H1 (cell line): ENCODE data around the gene TLR7. TPM values are rescaled to one million over a fixed set of nuclear protein-coding genes. Genes with fewer than 3 reads are reported as not detected.

ENCODE experiments used
- CTCF ChIA-PET: fragments of 300-600 bp; sonication (Branson Sonifier 250); formaldehyde crosslinking; loops from one replicate; lab custom pipeline; 2021; ENCODE audit not compliant: partially characterized antibody; lab: Charles Lee
- POLR2A ChIA-PET: fragments of 300-600 bp; sonication (Branson Sonifier 250); formaldehyde crosslinking; loops from one replicate; lab custom pipeline; 2021; ENCODE audit warnings: inconsistent platforms; ENCODE audit not compliant: partially characterized antibody; lab: Charles Lee
- DNase-seq, 2 experiments: peaks; one replicate each; pipeline versions ENCODE4 v3.0.0 to v3.0.0-alpha.2; 2010 to 2022; ENCODE audit warnings: low spot score in 2 of 2, low read depth in 1 of 2, mixed read lengths in 1 of 2
- FAIRE-seq: peaks from 2 replicates; lab custom pipeline; 2011; peaks lifted over from hg19 to GRCh38; lab: Jason Lieb, UNC
- H2AFZ ChIP-seq: 2 replicates; pipeline ENCODE4 v1.8.1; 2012; ENCODE audit warnings: low read length, inconsistent platforms
- H2AK5ac ChIP-seq: 2 replicates; pipeline ENCODE4 v1.6.1; 2013; ENCODE audit warnings: low read depth, low read length
- H2BK120ac ChIP-seq: replicated peaks from 2 replicates; pipeline ENCODE3; 2013; ENCODE audit warnings: low read depth, low read length, inconsistent platforms
- H2BK12ac ChIP-seq: 2 replicates; pipeline ENCODE4 v1.6.1; 2013; ENCODE audit warnings: low read depth, low read length
- H2BK15ac ChIP-seq: 2 replicates; pipeline ENCODE4 v1.6.1; 2013; ENCODE audit warnings: low read length
- H2BK20ac ChIP-seq: 2 replicates; pipeline ENCODE4 v1.6.1; 2013; ENCODE audit warnings: low read length
- H2BK5ac ChIP-seq: 2 replicates; pipeline ENCODE4 v1.6.1; 2013; ENCODE audit warnings: low read depth, low read length
- H3K14ac ChIP-seq: 2 replicates; pipeline ENCODE4 v1.6.1; 2013; ENCODE audit warnings: inconsistent platforms; ENCODE audit not compliant: insufficient read length
- H3K18ac ChIP-seq: 2 replicates; pipeline ENCODE4 v1.6.1; 2013; ENCODE audit warnings: low read length; ENCODE audit errors: extremely low read depth
- H3K23ac ChIP-seq: 2 replicates; pipeline ENCODE4 v1.6.1; 2013; ENCODE audit warnings: inconsistent platforms; ENCODE audit not compliant: insufficient read length
- H3K23me2 ChIP-seq: 2 replicates; pipeline ENCODE4 v1.6.1; 2013; ENCODE audit warnings: low read depth, low read length
- H3K27ac ChIP-seq: 2 replicates; pipeline ENCODE4 v1.6.1; 2011; ENCODE audit warnings: low read depth, low read length, inconsistent platforms
- H3K27me3 ChIP-seq, 4 experiments: replicated peaks in 1 of 4; 1 replicate in 1 of 4; 2 replicates in 3 of 4; pipeline versions ENCODE4 v1.6.1 to v1.8.1; 2011 to 2013; ENCODE audit warnings: low read length in 3 of 4, mild to moderate bottlenecking in 3 of 4, inconsistent platforms in 2 of 4, mixed read lengths in 2 of 4, moderate library complexity in 1 of 4; ENCODE audit not compliant: control insufficient read depth in 3 of 4, insufficient read depth in 3 of 4; ENCODE audit errors: extremely low read depth in 1 of 4
- H3K36me3 ChIP-seq, 4 experiments: 2 replicates each; pipeline versions ENCODE4 v1.6.1 to v1.8.1; 2011 to 2013; ENCODE audit warnings: mild to moderate bottlenecking in 4 of 4, low read length in 3 of 4, moderate library complexity in 2 of 4, control low read depth in 1 of 4, inconsistent platforms in 1 of 4; ENCODE audit not compliant: insufficient read depth in 4 of 4, control insufficient read depth in 2 of 4
- H3K4ac ChIP-seq: replicated peaks from 2 replicates; pipeline ENCODE3; 2013; ENCODE audit warnings: low read length, low read depth, mixed read lengths, inconsistent platforms; ENCODE audit not compliant: insufficient read length
- H3K4me1 ChIP-seq, 4 experiments: replicated peaks in 1 of 4; 1 replicate in 1 of 4; 2 replicates in 3 of 4; pipeline versions ENCODE4 v1.6.1 to v1.8.1; 2011 to 2013; ENCODE audit warnings: low read length in 3 of 4, inconsistent platforms in 2 of 4, mixed read lengths in 1 of 4; ENCODE audit not compliant: insufficient read depth in 4 of 4, control insufficient read depth in 3 of 4
- H3K4me2 ChIP-seq, 2 experiments: 2 replicates each; pipeline versions ENCODE4 v1.6.1 to v1.8.1; 2011 to 2013; ENCODE audit warnings: low read depth in 2 of 2, low read length in 2 of 2, control low read depth in 1 of 2, inconsistent platforms in 1 of 2, mild to moderate bottlenecking in 1 of 2; ENCODE audit not compliant: insufficient read depth in 1 of 2
- H3K4me3 ChIP-seq, 4 experiments: fragments of 200-600, 300-600 bp in 1 of 4; sonication (generic), shearing (Covaris generic), sonication (Bioruptor Twin) in 1 of 4; 2 replicates each; pipeline versions ENCODE4 v1.5.1 to v1.8.1; 2011 to 2016; ENCODE audit warnings: low read length in 4 of 4, low read depth in 3 of 4, control low read depth in 2 of 4, inconsistent platforms in 2 of 4, mild to moderate bottlenecking in 2 of 4, mixed read lengths in 1 of 4, moderate library complexity in 1 of 4; ENCODE audit not compliant: insufficient read depth in 2 of 4; ENCODE audit errors: extremely low read depth in 1 of 4
- H3K56ac ChIP-seq: replicated peaks from 2 replicates; pipeline ENCODE3; 2013; ENCODE audit warnings: low read depth, mild to moderate bottlenecking, mixed read lengths, low read length, inconsistent platforms; ENCODE audit not compliant: insufficient read length
- H3K79me1 ChIP-seq: 2 replicates; pipeline ENCODE4 v1.6.1; 2013; ENCODE audit warnings: low read depth, low read length, control low read depth
- H3K79me2 ChIP-seq, 2 experiments: 2 replicates each; pipeline versions ENCODE4 v1.6.1 to v1.8.1; 2012 to 2013; ENCODE audit warnings: low read length in 2 of 2, mild to moderate bottlenecking in 2 of 2, inconsistent platforms in 1 of 2; ENCODE audit not compliant: insufficient read depth in 2 of 2, control insufficient read depth in 1 of 2
- H3K9ac ChIP-seq, 4 experiments: replicated peaks in 1 of 4; 1 replicate in 1 of 4; 2 replicates in 3 of 4; pipeline versions ENCODE4 v1.6.1 to v1.8.1; 2011 to 2013; ENCODE audit warnings: low read depth in 3 of 4, low read length in 3 of 4, control low read depth in 2 of 4, mild to moderate bottlenecking in 2 of 4, moderate library complexity in 2 of 4, inconsistent platforms in 1 of 4; ENCODE audit errors: extremely low read depth in 1 of 4
- H3K9me3 ChIP-seq, 2 experiments: 2 replicates each; pipeline versions ENCODE4 v1.6.1 to v1.8.1; 2012 to 2013; ENCODE audit warnings: mild to moderate bottlenecking in 2 of 2, moderate library complexity in 2 of 2, control low read depth in 1 of 2, inconsistent platforms in 1 of 2, low read depth in 1 of 2, low read length in 1 of 2, mixed read lengths in 1 of 2; ENCODE audit not compliant: insufficient read depth in 2 of 2
- H4K20me1 ChIP-seq, 2 experiments: replicated peaks in 1 of 2; 2 replicates each; pipeline versions ENCODE3 to v1.8.1; 2011 to 2013; ENCODE audit warnings: inconsistent platforms in 2 of 2, low read length in 2 of 2, mild to moderate bottlenecking in 1 of 2; ENCODE audit not compliant: insufficient read depth in 2 of 2, control insufficient read depth in 1 of 2
- H4K5ac ChIP-seq: 2 replicates; pipeline ENCODE4 v1.6.1; 2013; ENCODE audit warnings: low read length, low read depth, mixed read lengths, inconsistent platforms; ENCODE audit not compliant: insufficient read length
- H4K8ac ChIP-seq: 2 replicates; pipeline ENCODE4 v1.8.0; 2013; ENCODE audit warnings: mild to moderate bottlenecking, moderate library complexity, low read length, inconsistent platforms; ENCODE audit not compliant: insufficient read depth; ENCODE audit errors: extremely low read depth
- H4K91ac ChIP-seq: replicated peaks from 2 replicates; pipeline ENCODE3; 2013; ENCODE audit warnings: low read length, mixed read lengths, inconsistent platforms; ENCODE audit not compliant: insufficient read length
- BACH1 ChIP-seq: IDR thresholded peaks from 2 replicates; pipeline ENCODE4 v1.6.1; 2012; ENCODE audit warnings: low read length, improper control_type of control experiment
- BCL11A ChIP-seq, 2 experiments: IDR thresholded peaks; one replicate each; pipeline ENCODE4 v1.6.1; 2011; ENCODE audit warnings: low read depth in 2 of 2, low read length in 2 of 2, mild to moderate bottlenecking in 2 of 2
- BRCA1 ChIP-seq: IDR thresholded peaks from 2 replicates; pipeline ENCODE4 v1.6.1; 2012; ENCODE audit warnings: low read depth, low read length, improper control_type of control experiment
- EGR1 ChIP-seq: IDR thresholded peaks from 2 replicates; pipeline ENCODE4 v1.6.1; 2011; ENCODE audit warnings: low read depth, low read length, borderline replicate concordance
- HDAC6 ChIP-seq: IDR thresholded peaks from one replicate; pipeline ENCODE4 v1.7.1; 2012; ENCODE audit warnings: low read depth, mild to moderate bottlenecking, inconsistent platforms, low read length, moderate library complexity
- POLR2A ChIP-seq, 2 experiments: IDR thresholded peaks; 1 replicate in 1 of 2; 2 replicates in 1 of 2; pipeline ENCODE4 v1.6.1; 2011; ENCODE audit warnings: low read depth in 2 of 2, low read length in 2 of 2, mild to moderate bottlenecking in 2 of 2; ENCODE audit errors: control extremely low read depth in 1 of 2
- POU5F1 ChIP-seq: IDR thresholded peaks from 2 replicates; pipeline ENCODE4 v1.6.1; 2011; ENCODE audit warnings: low read depth, mild to moderate bottlenecking, low read length, moderate library complexity
- RAD21 ChIP-seq, 2 experiments: IDR thresholded peaks in 1 of 2; conservative IDR thresholded peaks in 1 of 2; 2 replicates each; pipeline ENCODE4 v1.6.1; 2011; ENCODE audit warnings: low read depth in 2 of 2, low read length in 2 of 2, improper control_type of control experiment in 1 of 2, inconsistent platforms in 1 of 2, mild to moderate bottlenecking in 1 of 2, moderate library complexity in 1 of 2
- RFX5 ChIP-seq: IDR thresholded peaks from 2 replicates; pipeline ENCODE4 v1.6.1; 2011; ENCODE audit warnings: low read depth, low read length, improper control_type of control experiment, borderline replicate concordance
- RNF2 ChIP-seq: fragments of 200-900, 300-1000 bp; sonication (generic); IDR thresholded peaks from 2 replicates; pipeline ENCODE4 v1.7.1; 2016; ENCODE audit warnings: borderline replicate concordance, low read depth, mild to moderate bottlenecking, antibody characterized with exemption, low read length; ENCODE audit not compliant: poor library complexity, severe bottlenecking; ENCODE audit errors: missing control alignments
- RXRA ChIP-seq: IDR thresholded peaks from 2 replicates; pipeline ENCODE4 v1.6.1; 2011; ENCODE audit warnings: low read depth, mild to moderate bottlenecking, low read length, moderate library complexity; ENCODE audit not compliant: insufficient read depth
- SIX5 ChIP-seq: IDR thresholded peaks from 2 replicates; pipeline ENCODE4 v1.6.1; 2011; ENCODE audit warnings: mild to moderate bottlenecking, low read depth, low read length
- WGBS, 2 experiments: shearing (Covaris generic) in 1 of 2; methylation state at CpG; one replicate each; pipeline versions ENCODE4 v1.1.6 to v1.1.7; 2013 to 2015; ENCODE audit warnings: low lambda C conversion rate in 2 of 2, mixed read lengths in 2 of 2, inconsistent platforms in 1 of 2, low coverage in 1 of 2, missing lambda C conversion rate in 1 of 2; ENCODE audit not compliant: insufficient replicate concordance in 2 of 2, insufficient coverage in 1 of 2, insufficient read length in 1 of 2; ENCODE audit errors: extremely low coverage in 1 of 2, missing lambda C conversion rate in 1 of 2; 5-methylcytosine and 5-hydroxymethylcytosine counted together
- polyA plus RNA-seq, 7 experiments: library from polyadenylated mRNA; depleted of rRNA in 3 of 7; stranded (reverse) in 5 of 7; unstranded in 2 of 7; fragments of >200 nt in 5 of 7; fragments of 200-250 nt in 2 of 7; gene quantifications; 1 replicate in 5 of 7; 2 replicates in 1 of 7; 4 replicates in 1 of 7; pipeline versions ENCODE4 v1.2.1 to v1.2.3, GENCODE V29; 2011 to 2013; ENCODE audit warnings: missing spikeins in 2 of 7, mixed read lengths in 2 of 7
- total RNA-seq: library from RNA; stranded (reverse); fragmentation: NEBNext Ultra II Directional; extraction: Animal tissue kit (Norgen Biotek cat#: 25700); gene quantifications from 2 replicates; pipeline ENCODE4 v1.2.1, GENCODE V29; 2021
- TF ChIP-seq, protein P1 (sequence below): IDR thresholded peaks from 2 replicates; pipeline ENCODE4 v1.6.1; 2012; ENCODE audit warnings: inconsistent platforms
- TF ChIP-seq, protein P2 (sequence below): IDR thresholded peaks from 2 replicates; pipeline ENCODE4 v1.6.1; 2011; ENCODE audit warnings: low read depth, mild to moderate bottlenecking, low read length; ENCODE audit not compliant: insufficient read depth

The TLR7 gene
- total and polyA plus RNA-seq, 2 of the 8 experiments (the other 6 are each of a cell fraction or from before 2014, with no cell fraction given): 0.02 TPM; not detected in 1

DNA sequence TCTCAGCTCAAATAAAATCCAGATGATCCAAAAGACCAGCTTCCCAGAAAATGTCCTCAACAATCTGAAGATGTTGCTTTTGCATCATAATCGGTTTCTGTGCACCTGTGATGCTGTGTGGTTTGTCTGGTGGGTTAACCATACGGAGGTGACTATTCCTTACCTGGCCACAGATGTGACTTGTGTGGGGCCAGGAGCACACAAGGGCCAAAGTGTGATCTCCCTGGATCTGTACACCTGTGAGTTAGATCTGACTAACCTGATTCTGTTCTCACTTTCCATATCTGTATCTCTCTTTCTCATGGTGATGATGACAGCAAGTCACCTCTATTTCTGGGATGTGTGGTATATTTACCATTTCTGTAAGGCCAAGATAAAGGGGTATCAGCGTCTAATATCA, 20.9 kb downstream of the TLR7 start:
- CTCF ChIA-PET: interaction anchor here (2.0 kb wide), 1 partner anchor 12 kb away, joined by 5 read pairs; no protein-coding TSS in a partner anchor
- 45% methylated on average over 2 of the region's 3 CpGs; no CpG with 5 or more reads in 1 of the 2 experiments for WGBS, 2 experiments
- Histone ChIP-seq H3K4me1 (no peaks in the 10 kb centered on the region), H3K23me2 (no peaks in the 10 kb centered on the region), H3K36me3 (no peaks in the 10 kb centered on the region), H3K23ac (no peak overlapping the region), H4K20me1 (no peaks in the 10 kb centered on the region), H2BK120ac (no peak overlapping the region), H4K5ac (no peak overlapping the region), H4K91ac (no peak overlapping the region), H2BK12ac (no peak overlapping the region), H3K9me3 (no peaks in the 10 kb centered on the region), H2BK5ac (no peak overlapping the region), H3K79me1 (no peaks in the 10 kb centered on the region), H2BK20ac (no peak overlapping the region), H2AFZ (no peak overlapping the region), H3K4me3 (no peak overlapping the region), H3K4ac (no peak overlapping the region), H3K4me2 (no peak overlapping the region), H3K18ac (no peak overlapping the region), H3K27me3 (no peaks in the 10 kb centered on the region), H3K14ac (no peak overlapping the region), H2AK5ac (no peak overlapping the region), H3K9ac (no peak overlapping the region), H4K8ac (no peak overlapping the region), H2BK15ac (no peak overlapping the region), H3K56ac (no peak overlapping the region), H3K79me2 (no peaks in the 10 kb centered on the region), H3K27ac (no peak overlapping the region)
- FAIRE-seq (no peak), DNase-seq (no peak)
- POLR2A ChIA-PET: no interaction called here
- TF ChIP-seq BACH1 (no peak), EGR1 (no peak), SIX5 (no peak), RFX5 (no peak), HDAC6 (no peak), RXRA (no peak), RAD21 (IDR thresholded peaks at IDR 0.05 in 1 of 2, conservative IDR thresholded peaks at IDR 0.05 in 1 of 2; ENCODE audit: low read depth in 2 of 2, low read length in 2 of 2) (no peak), POU5F1 (no peak), POLR2A (IDR thresholded peaks at IDR 0.05; ENCODE audit: control extremely low read depth in 1 of 2, low read depth in 2 of 2, low read length in 2 of 2) (no peak), RNF2 (no peak), BRCA1 (no peak), BCL11A (IDR thresholded peaks at IDR 0.05; ENCODE audit: low read depth in 2 of 2, low read length in 2 of 2) (no peak)
- TF ChIP-seq, protein P1, sequence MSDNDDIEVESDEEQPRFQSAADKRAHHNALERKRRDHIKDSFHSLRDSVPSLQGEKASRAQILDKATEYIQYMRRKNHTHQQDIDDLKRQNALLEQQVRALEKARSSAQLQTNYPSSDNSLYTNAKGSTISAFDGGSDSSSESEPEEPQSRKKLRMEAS: no peak
- TF ChIP-seq, protein P2, sequence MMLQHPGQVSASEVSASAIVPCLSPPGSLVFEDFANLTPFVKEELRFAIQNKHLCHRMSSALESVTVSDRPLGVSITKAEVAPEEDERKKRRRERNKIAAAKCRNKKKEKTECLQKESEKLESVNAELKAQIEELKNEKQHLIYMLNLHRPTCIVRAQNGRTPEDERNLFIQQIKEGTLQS: no peak
